IMR-90 (cell line): ENCODE data around the gene TBC1D4. TPM values are rescaled to one million over a fixed set of nuclear protein-coding genes. Genes with fewer than 3 reads are reported as not detected.

Source experiments
- ATAC-seq: fragments of 200-7000 bp; cut with Tn5 transposase; 2 replicates; pipeline ENCODE4 v1.9.1; 2020; ENCODE audit warnings: low read depth, mild to moderate bottlenecking, moderate library complexity
- BruUV-seq: library from RNA; stranded (reverse); fragments of 400-500 nt; replicated peaks from 2 replicates; lab custom pipeline; 2021; lab: Mats Ljungman, UMichigan
- CTCF ChIA-PET: fragments of 300-600 bp; formaldehyde crosslinking; extraction: SDS; loops from one replicate; lab custom pipeline; 2021; ENCODE audit warnings: antibody characterized with exemption; lab: Yijun Ruan, JAX
- POLR2A ChIA-PET: fragments of 300-600 bp; sonication (Branson Sonifier 250); formaldehyde crosslinking; loops from one replicate; lab custom pipeline; 2022; ENCODE audit warnings: antibody characterized with exemption; ENCODE audit not compliant: unreplicated experiment; lab: Charles Lee
- DNase-seq: peaks from one replicate; pipeline ENCODE4 v3.0.0; 2013
- H2AFZ ChIP-seq: replicated peaks from 2 replicates; pipeline ENCODE3; 2013; ENCODE audit warnings: low read length, mild to moderate bottlenecking; ENCODE audit not compliant: poor library complexity
- H2AK5ac ChIP-seq: 2 replicates; pipeline ENCODE4 v1.6.1; 2013; ENCODE audit warnings: low read depth, low read length, inconsistent platforms
- H2AK9ac ChIP-seq: replicated peaks from 2 replicates; pipeline ENCODE3; 2013; ENCODE audit warnings: mild to moderate bottlenecking, low read depth, low read length, moderate library complexity; ENCODE audit not compliant: poor library complexity
- H2BK120ac ChIP-seq: 2 replicates; pipeline ENCODE4 v1.6.1; 2013; ENCODE audit warnings: low read depth, low read length, inconsistent platforms
- H2BK15ac ChIP-seq: 3 replicates; pipeline ENCODE4 v1.6.1; 2013; ENCODE audit warnings: low read depth, low read length, inconsistent platforms
- H2BK20ac ChIP-seq: 2 replicates; pipeline ENCODE4 v1.6.1; 2013; ENCODE audit warnings: low read depth, mild to moderate bottlenecking, inconsistent platforms, low read length, moderate library complexity
- H2BK5ac ChIP-seq: 2 replicates; pipeline ENCODE4 v1.6.1; 2013; ENCODE audit warnings: mild to moderate bottlenecking, low read depth, low read length, inconsistent platforms; ENCODE audit not compliant: poor library complexity, severe bottlenecking
- H3K14ac ChIP-seq: replicated peaks from 2 replicates; pipeline ENCODE4 v1.6.1; 2013; ENCODE audit warnings: low read depth, low read length, inconsistent platforms
- H3K18ac ChIP-seq: 2 replicates; pipeline ENCODE4 v1.6.1; 2013; ENCODE audit warnings: low read depth, low read length, control low read depth
- H3K23ac ChIP-seq: 2 replicates; pipeline ENCODE4 v1.6.1; 2013; ENCODE audit warnings: low read depth, low read length, inconsistent platforms
- H3K27ac ChIP-seq: 2 replicates; pipeline ENCODE4 v1.5.1; 2013; ENCODE audit warnings: mild to moderate bottlenecking, control low read depth, low read length; ENCODE audit not compliant: insufficient read depth
- H3K27me3 ChIP-seq: 2 replicates; pipeline ENCODE4 v1.6.1; 2013; ENCODE audit warnings: low read length; ENCODE audit not compliant: control insufficient read depth, insufficient read depth
- H3K36me3 ChIP-seq: 2 replicates; pipeline ENCODE4 v1.6.1; 2013; ENCODE audit warnings: low read length, mixed read lengths; ENCODE audit not compliant: control insufficient read depth, insufficient read depth
- H3K4ac ChIP-seq: 2 replicates; pipeline ENCODE4 v1.6.1; 2013; ENCODE audit warnings: low read depth, low read length, inconsistent platforms
- H3K4me1 ChIP-seq: 2 replicates; pipeline ENCODE4 v1.6.1; 2013; ENCODE audit warnings: low read length, mixed read lengths; ENCODE audit not compliant: control insufficient read depth, insufficient read depth
- H3K4me2 ChIP-seq: 2 replicates; pipeline ENCODE4 v1.6.1; 2013; ENCODE audit warnings: low read depth, mild to moderate bottlenecking, control low read depth, low read length, moderate library complexity
- H3K4me3 ChIP-seq: 2 replicates; pipeline ENCODE4 v1.5.1; 2013; ENCODE audit warnings: low read depth, mild to moderate bottlenecking, control low read depth, low read length, moderate library complexity; ENCODE audit not compliant: insufficient read depth
- H3K56ac ChIP-seq: 2 replicates; pipeline ENCODE4 v1.6.1; 2013; ENCODE audit warnings: low read length, inconsistent platforms; ENCODE audit not compliant: insufficient read depth; ENCODE audit errors: extremely low read depth
- H3K79me1 ChIP-seq, 2 experiments: 2 replicates each; pipeline ENCODE4 v1.6.1; 2013; ENCODE audit warnings: low read length in 2 of 2, inconsistent platforms in 1 of 2, low read depth in 1 of 2
- H3K9ac ChIP-seq: 2 replicates; pipeline ENCODE4 v1.6.1; 2013; ENCODE audit warnings: low read depth, low read length, control low read depth
- H3K9me1 ChIP-seq: 2 replicates; pipeline ENCODE4 v1.6.1; 2013; ENCODE audit warnings: low read length, inconsistent platforms; ENCODE audit not compliant: insufficient read depth
- H3K9me3 ChIP-seq: 2 replicates; pipeline ENCODE4 v1.6.1; 2013; ENCODE audit warnings: low read length; ENCODE audit not compliant: control insufficient read depth, insufficient read depth
- H4K20me1 ChIP-seq: 2 replicates; pipeline ENCODE4 v1.6.1; 2013; ENCODE audit warnings: low read length, inconsistent platforms; ENCODE audit not compliant: insufficient read depth
- H4K5ac ChIP-seq: 2 replicates; pipeline ENCODE4 v1.6.1; 2013; ENCODE audit warnings: mild to moderate bottlenecking, low read depth, low read length, control low read depth
- H4K8ac ChIP-seq, 2 experiments: 2 replicates each; pipeline ENCODE4 v1.6.1; 2013; ENCODE audit warnings: low read depth in 2 of 2, low read length in 2 of 2, control low read depth in 1 of 2, inconsistent platforms in 1 of 2
- H4K91ac ChIP-seq: 2 replicates; pipeline ENCODE4 v1.6.1; 2013; ENCODE audit warnings: low read depth, low read length, inconsistent platforms; ENCODE audit not compliant: insufficient read depth
- BHLHE40 ChIP-seq: fragments of 150-350 bp; IDR thresholded peaks from 2 replicates; pipeline ENCODE4 v1.6.1; 2016; ENCODE audit warnings: mild to moderate bottlenecking, low read depth, low read length
- CEBPB ChIP-seq: IDR thresholded peaks from 2 replicates; pipeline ENCODE4 v1.6.1; 2012; ENCODE audit warnings: low read depth, low read length, improper control_type of control experiment
- CHD1 ChIP-seq: IDR thresholded peaks from 2 replicates; pipeline ENCODE4 v1.6.1; 2012; ENCODE audit warnings: low read depth, low read length, improper control_type of control experiment
- CTCF ChIP-seq: conservative IDR thresholded peaks from 2 replicates; pipeline ENCODE4 v1.5.1; 2012; ENCODE audit warnings: mild to moderate bottlenecking, low read depth, low read length, improper control_type of control experiment
- FOS ChIP-seq: fragments of 150-350 bp; IDR thresholded peaks from 2 replicates; pipeline ENCODE4 v1.6.1; 2016; ENCODE audit warnings: low read depth, low read length
- MXI1 ChIP-seq: IDR thresholded peaks from 2 replicates; pipeline ENCODE4 v1.6.1; 2012; ENCODE audit warnings: low read depth, mild to moderate bottlenecking, low read length, moderate library complexity, borderline replicate concordance
- NFE2L2 ChIP-seq: fragments of 150-350 bp; IDR thresholded peaks from 2 replicates; pipeline ENCODE4 v1.6.1; 2016; ENCODE audit warnings: low read depth, mild to moderate bottlenecking, low read length
- POLR2A ChIP-seq: IDR thresholded peaks from 2 replicates; pipeline ENCODE4 v1.6.1; 2012; ENCODE audit warnings: mild to moderate bottlenecking, low read depth, low read length
- RCOR1 ChIP-seq: IDR thresholded peaks from 2 replicates; pipeline ENCODE4 v1.6.1; 2012; ENCODE audit warnings: mild to moderate bottlenecking, low read length, improper control_type of control experiment; ENCODE audit not compliant: insufficient replicate concordance
- RFX5 ChIP-seq: IDR thresholded peaks from 2 replicates; pipeline ENCODE4 v1.8.0; 2012; ENCODE audit warnings: low read depth, mild to moderate bottlenecking, low read length, moderate library complexity
- SMC3 ChIP-seq: fragments of 150-350 bp; IDR thresholded peaks from 2 replicates; pipeline ENCODE4 v1.6.1; 2016; ENCODE audit warnings: low read depth, mild to moderate bottlenecking, antibody characterized with exemption, low read length, moderate library complexity
- WGBS, 2 experiments: methylation state at CpG; one replicate each; pipeline versions ENCODE4 v1.1.5 to v1.1.7; 2013; ENCODE audit warnings: missing lambda C conversion rate in 2 of 2; ENCODE audit not compliant: insufficient read length in 1 of 2; ENCODE audit errors: extremely low coverage in 2 of 2; 5-methylcytosine and 5-hydroxymethylcytosine counted together
- dilution Hi-C: fragments of 300-500 bp; cut with HindIII; formaldehyde crosslinking; loops from one replicate; pipeline ENCODE4 v1.14.3; 2018; ENCODE audit warnings: low sequenced_read_pairs; ENCODE audit not compliant: unreplicated experiment
- in situ Hi-C: fragments of 300-500 bp; cut with MboI; formaldehyde crosslinking; loops from 3 replicates; pipeline ENCODE4 v1.14.3; 2019; ENCODE audit warnings: low sequenced_read_pairs, inconsistent platforms, mixed read lengths
- intact Hi-C: fragments of 100-400 bp; cut with micrococcal nuclease; formaldehyde crosslinking; loops from 2 replicates; pipeline ENCODE4 v1.10.0; 2022
- polyA plus RNA-seq, 3 experiments: library from polyadenylated mRNA; depleted of rRNA; stranded (reverse); fragments of >200 nt; gene quantifications; 2 replicates each; pipeline ENCODE4 v1.2.3, GENCODE V29; 2012; ENCODE audit warnings: low replicate concordance in 1 of 3
- total RNA-seq: library from RNA; depleted of rRNA; stranded (reverse); fragments of >200 nt; gene quantifications from 2 replicates; pipeline ENCODE4 v1.2.3, GENCODE V29; 2012
- TF ChIP-seq, protein P1 (sequence below): fragments of 150-350 bp; IDR thresholded peaks from 2 replicates; pipeline ENCODE4 v1.6.1; 2016; ENCODE audit warnings: low read depth, mild to moderate bottlenecking, low read length, moderate library complexity, borderline replicate concordance
- TF ChIP-seq, protein P2 (sequence below): fragments of 150-350 bp; IDR thresholded peaks from 2 replicates; pipeline ENCODE4 v1.6.1; 2017; ENCODE audit warnings: mild to moderate bottlenecking, antibody characterized with exemption, low read length, low read depth

Gene TBC1D4
- total and polyA plus RNA-seq, 2 of the 4 experiments (the other 2 are of a cell fraction) = 7.5 to 22.8 TPM

GRCh38 chr13:75418186-75418843, 63.7 kb downstream of the TBC1D4 start:
- H2AK9ac ChIP-seq = no peak overlapping the region
- ChIA-PET CTCF (no interaction called here), POLR2A (no interaction called here)
- H3K9me1 ChIP-seq = peaks cover 12% of the 10 kb centered on the region
- H4K91ac ChIP-seq = no peak overlapping the region
- no peaks in the 10 kb centered on the region for H3K36me3 ChIP-seq
- H2BK15ac ChIP-seq = no peak overlapping the region
- dilution Hi-C loops (no loop called here), in situ Hi-C loops (no loop called here), intact Hi-C loops (loop anchor here (5.0 kb wide), 1 partner anchor 36 kb away; no protein-coding TSS in a partner anchor)
- H3K18ac ChIP-seq = no peak overlapping the region
- 100% methylated on average over 1 of the region's 3 CpGs; no CpG with 5 or more reads in 1 of the 2 experiments for WGBS, 2 experiments
- no peak overlapping the region for H4K5ac ChIP-seq
- H3K14ac ChIP-seq = no peak overlapping the region
- no peak overlapping the region for H3K56ac ChIP-seq
- no TSS peak for BruUV-seq
- H3K4me1 ChIP-seq = peaks cover 11% of the 10 kb centered on the region
- H3K27me3 ChIP-seq = no peaks in the 10 kb centered on the region
- ATAC-seq (no peak), DNase-seq (no peak)
- H2AFZ ChIP-seq = no peak overlapping the region
- no peak overlapping the region for H2BK20ac ChIP-seq
- H3K9ac ChIP-seq = no peak overlapping the region
- H3K23ac ChIP-seq = no peak overlapping the region
- H2BK120ac ChIP-seq = no peak overlapping the region
- no peak overlapping the region for H3K27ac ChIP-seq
- no peak overlapping the region for H2AK5ac ChIP-seq
- no peak overlapping the region for H3K4me3 ChIP-seq
- no peak overlapping the region for H4K8ac ChIP-seq
- no peak overlapping the region for H3K4me2 ChIP-seq
- peaks cover 12 to 17% of the 10 kb centered on the region in 2 experiments for H3K79me1 ChIP-seq
- no peaks in the 10 kb centered on the region for H3K9me3 ChIP-seq
- no peak overlapping the region for H3K4ac ChIP-seq
- TF ChIP-seq CTCF = no peak
- TF ChIP-seq RFX5 = no peak
- no peak for TF ChIP-seq BHLHE40
- no peak for TF ChIP-seq CHD1
- TF ChIP-seq, protein P1, sequence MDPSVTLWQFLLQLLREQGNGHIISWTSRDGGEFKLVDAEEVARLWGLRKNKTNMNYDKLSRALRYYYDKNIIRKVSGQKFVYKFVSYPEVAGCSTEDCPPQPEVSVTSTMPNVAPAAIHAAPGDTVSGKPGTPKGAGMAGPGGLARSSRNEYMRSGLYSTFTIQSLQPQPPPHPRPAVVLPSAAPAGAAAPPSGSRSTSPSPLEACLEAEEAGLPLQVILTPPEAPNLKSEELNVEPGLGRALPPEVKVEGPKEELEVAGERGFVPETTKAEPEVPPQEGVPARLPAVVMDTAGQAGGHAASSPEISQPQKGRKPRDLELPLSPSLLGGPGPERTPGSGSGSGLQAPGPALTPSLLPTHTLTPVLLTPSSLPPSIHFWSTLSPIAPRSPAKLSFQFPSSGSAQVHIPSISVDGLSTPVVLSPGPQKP = no peak
- TF ChIP-seq CEBPB = no peak
- TF ChIP-seq MXI1 = no peak
- no peak for TF ChIP-seq POLR2A
- no peak for TF ChIP-seq NFE2L2
- TF ChIP-seq RCOR1 = no peak
- no peak for TF ChIP-seq FOS
- TF ChIP-seq, protein P2, sequence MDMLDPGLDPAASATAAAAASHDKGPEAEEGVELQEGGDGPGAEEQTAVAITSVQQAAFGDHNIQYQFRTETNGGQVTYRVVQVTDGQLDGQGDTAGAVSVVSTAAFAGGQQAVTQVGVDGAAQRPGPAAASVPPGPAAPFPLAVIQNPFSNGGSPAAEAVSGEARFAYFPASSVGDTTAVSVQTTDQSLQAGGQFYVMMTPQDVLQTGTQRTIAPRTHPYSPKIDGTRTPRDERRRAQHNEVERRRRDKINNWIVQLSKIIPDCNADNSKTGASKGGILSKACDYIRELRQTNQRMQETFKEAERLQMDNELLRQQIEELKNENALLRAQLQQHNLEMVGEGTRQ = no peak
- no peak for TF ChIP-seq SMC3
- H4K20me1 ChIP-seq = no peaks in the 10 kb centered on the region
- no peak overlapping the region for H2BK5ac ChIP-seq
